Muscle layer of duodenum (tissue), 2 donors: ENCODE data around the gene FAM240A.
A peak's percentile ranks its signal among the peaks of the same experiment; 100 is the strongest.

Experiments
- H3K27ac ChIP-seq: one replicate; pipeline ENCODE4 v1.7.0; 2013; ENCODE audit warnings: mild to moderate bottlenecking, low read length
- H3K27me3 ChIP-seq: one replicate; pipeline ENCODE4 v1.7.0; 2013; ENCODE audit warnings: low read depth, mild to moderate bottlenecking, control low read depth, low read length
- H3K36me3 ChIP-seq, 2 donors: one replicate each; pipeline ENCODE4 v1.7.0; 2013; ENCODE audit warnings: low read length in 2 of 2, control low read depth in 1 of 2, mild to moderate bottlenecking in 1 of 2; ENCODE audit not compliant: insufficient read depth in 2 of 2, control insufficient read depth in 1 of 2
- H3K4me1 ChIP-seq, 2 donors: one replicate each; pipeline ENCODE4 v1.7.0; 2013; ENCODE audit warnings: low read length in 2 of 2, mild to moderate bottlenecking in 2 of 2, control low read depth in 1 of 2, moderate library complexity in 1 of 2; ENCODE audit not compliant: insufficient read depth in 2 of 2, control insufficient read depth in 1 of 2
- H3K4me3 ChIP-seq, 2 donors: one replicate each; pipeline ENCODE4 v1.7.0; 2013; ENCODE audit warnings: low read length in 2 of 2, low read depth in 1 of 2, mild to moderate bottlenecking in 1 of 2
- H3K9me3 ChIP-seq, 2 donors: one replicate each; pipeline ENCODE4 v1.7.0; 2013; ENCODE audit warnings: low read length in 2 of 2, control low read depth in 1 of 2, mild to moderate bottlenecking in 1 of 2; ENCODE audit not compliant: control insufficient read depth in 1 of 2
- donor health status: healthy.

Gene FAM240A

GRCh38 chr3:46612324-46612723 lies at the start of gene FAM240A:
TSS of gene FAM240A (plus strand) at chr3:46612525. CDS start at chr3:46612684, 159 bp downstream.
- no peaks in the 10 kb centered on the region for H3K9me3 ChIP-seq

DNA sequence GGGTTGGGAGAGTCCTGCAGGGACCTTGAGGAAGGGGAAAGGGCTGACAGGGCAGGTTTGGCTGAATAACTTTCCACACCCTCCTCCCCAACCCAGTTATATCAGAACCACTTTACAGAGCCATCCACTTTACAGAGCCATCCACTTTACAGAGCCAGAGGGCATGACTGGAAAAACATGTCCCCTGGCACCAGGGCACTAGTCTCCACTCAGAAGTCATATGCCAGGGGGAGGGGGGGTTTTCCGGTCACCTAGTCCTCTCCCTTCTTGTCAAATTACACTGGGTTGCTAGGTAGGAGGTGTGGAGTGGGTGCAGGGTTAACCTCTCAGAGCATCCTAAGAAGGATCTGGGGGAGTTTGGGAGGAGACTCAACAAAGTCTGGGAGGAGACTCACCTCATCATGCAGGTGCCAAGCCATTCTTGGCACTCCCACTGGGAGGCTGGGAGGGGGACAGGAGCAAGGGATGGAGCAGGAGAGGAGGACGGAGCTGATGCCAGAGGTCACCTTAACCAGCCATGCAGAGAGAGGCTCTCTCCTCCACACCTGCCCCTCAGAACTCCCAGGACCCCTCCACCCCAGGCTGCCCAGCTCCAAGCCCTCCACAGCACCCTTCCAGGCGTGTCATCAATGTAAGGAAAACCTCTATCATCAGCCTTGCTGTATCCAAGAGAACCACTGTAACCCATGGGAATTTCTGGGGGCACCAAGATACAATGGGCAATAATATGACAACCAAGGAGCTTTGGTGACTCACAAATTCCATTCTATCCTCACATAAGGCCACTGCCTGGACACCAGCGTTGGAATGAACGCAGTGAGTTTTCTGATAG lies 47.9 kb upstream of the FAM240A start:
- Histone ChIP-seq H3K36me3 (no peaks in the 10 kb centered on the region), H3K9me3 (peaks cover 0 to 2% of the 10 kb centered on the region in 2 donors), H3K4me1 (peaks cover 0 to 14% of the 10 kb centered on the region in 2 donors), H3K4me3 (no peak overlapping the region), H3K27ac (no peak overlapping the region), H3K27me3 (no peaks in the 10 kb centered on the region)

More at GRCh38 chr3:46612324-46612723, at the start of gene FAM240A:
- H3K4me1 ChIP-seq: no peaks in the 10 kb centered on the region
- no peak within 1 kb of the TSS for H3K4me3 ChIP-seq
- no peaks in the 10 kb centered on the region for H3K36me3 ChIP-seq
- H3K27ac ChIP-seq: no peak within 1 kb of the TSS
- H3K27me3 ChIP-seq: no peaks in the 10 kb centered on the region

- H3K36me3 ChIP-seq: no peaks in the 10 kb centered on the region
- H3K4me3 ChIP-seq: peak overlapping the region in 1 of 2 donors; percentile 82
- H3K27me3 ChIP-seq: no peaks in the 10 kb centered on the region
- peaks cover 0 to 2% of the 10 kb centered on the region in 2 donors for H3K9me3 ChIP-seq
- H3K27ac ChIP-seq: no peak overlapping the region
- peaks cover 0 to 14% of the 10 kb centered on the region in 2 donors for H3K4me1 ChIP-seq
Observed at GRCh38 chr3:46565077-46565476, 47.2 kb upstream of the FAM240A start.

- Histone ChIP-seq H3K4me1 (peaks cover 0 to 14% of the 10 kb centered on the region in 2 donors), H3K27ac (no peak overlapping the region), H3K36me3 (no peaks in the 10 kb centered on the region), H3K9me3 (peaks cover 0 to 2% of the 10 kb centered on the region in 2 donors), H3K27me3 (no peaks in the 10 kb centered on the region), H3K4me3 (peak overlapping the region; percentile 54 to 82)
Observed at GRCh38 chr3:46565607-46566039, 46.7 kb upstream of the FAM240A start.

GRCh38 chr3:46566040-46566641 lies 46.2 kb upstream of the FAM240A start, which contains the start of gene LRRC2:
TSS of gene LRRC2 (minus strand) at chr3:46566302. CDS start at chr3:46551591, 14,711 bp downstream.
- H3K36me3 ChIP-seq: no peaks in the 10 kb centered on the region
- peaks cover 0 to 2% of the 10 kb centered on the region in 2 donors for H3K9me3 ChIP-seq
- no peaks in the 10 kb centered on the region for H3K27me3 ChIP-seq
- H3K4me1 ChIP-seq: peaks cover 0 to 14% of the 10 kb centered on the region in 2 donors
- H3K27ac ChIP-seq: no peak within 1 kb of the TSS
- H3K4me3 ChIP-seq: peak within 1 kb of the TSS; percentile 54 to 82

DNA sequence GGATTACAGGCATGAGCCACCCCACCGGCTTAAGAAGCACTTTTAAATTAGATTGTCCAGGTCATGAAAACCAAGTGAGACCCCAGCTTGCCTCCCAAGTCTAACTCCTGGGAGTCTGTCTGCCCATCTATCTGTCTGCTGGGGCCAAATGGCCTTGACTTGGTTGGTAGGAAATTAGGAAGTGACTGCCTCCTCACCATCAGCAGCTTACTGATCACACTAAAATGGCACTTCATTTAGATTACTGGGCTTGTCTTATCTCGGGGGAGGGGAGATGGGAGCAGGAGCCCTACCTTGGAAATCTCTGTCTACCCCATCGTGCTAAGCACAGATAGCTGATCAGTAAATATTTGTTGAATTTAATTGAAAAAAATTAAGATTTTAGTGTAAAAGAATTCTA lies 40.6 kb upstream of the FAM240A start:
- Histone ChIP-seq H3K4me3 (no peak overlapping the region), H3K9me3 (no peaks in the 10 kb centered on the region), H3K36me3 (no peaks in the 10 kb centered on the region), H3K27ac (no peak overlapping the region), H3K27me3 (no peaks in the 10 kb centered on the region), H3K4me1 (peaks cover 0 to 1% of the 10 kb centered on the region in 2 donors)

DNA sequence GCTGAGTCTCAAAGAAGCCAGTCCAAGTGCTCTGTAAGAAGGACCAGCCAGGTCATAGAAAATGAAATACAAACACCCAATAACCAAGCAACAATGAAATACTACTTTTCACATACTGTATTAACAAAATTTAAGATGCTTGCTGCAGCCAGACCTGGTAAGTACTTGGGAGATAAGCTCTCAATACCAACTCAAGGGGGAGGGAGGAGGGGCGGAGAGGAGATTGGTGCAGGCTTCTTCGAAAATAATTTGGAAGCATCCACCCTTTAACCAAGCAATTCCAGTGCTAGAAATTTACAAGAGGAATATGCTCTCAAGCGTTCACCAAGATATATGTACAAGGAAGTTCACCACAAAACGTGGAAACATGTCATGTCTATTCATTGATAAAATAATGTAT lies 38.6 kb upstream of the FAM240A start:
- no peaks in the 10 kb centered on the region for H3K27me3 ChIP-seq
- no peak overlapping the region for H3K27ac ChIP-seq
- H3K4me1 ChIP-seq: peaks cover 0 to 5% of the 10 kb centered on the region in 2 donors
- no peak overlapping the region for H3K4me3 ChIP-seq
- H3K36me3 ChIP-seq: no peaks in the 10 kb centered on the region
- H3K9me3 ChIP-seq: no peaks in the 10 kb centered on the region

DNA sequence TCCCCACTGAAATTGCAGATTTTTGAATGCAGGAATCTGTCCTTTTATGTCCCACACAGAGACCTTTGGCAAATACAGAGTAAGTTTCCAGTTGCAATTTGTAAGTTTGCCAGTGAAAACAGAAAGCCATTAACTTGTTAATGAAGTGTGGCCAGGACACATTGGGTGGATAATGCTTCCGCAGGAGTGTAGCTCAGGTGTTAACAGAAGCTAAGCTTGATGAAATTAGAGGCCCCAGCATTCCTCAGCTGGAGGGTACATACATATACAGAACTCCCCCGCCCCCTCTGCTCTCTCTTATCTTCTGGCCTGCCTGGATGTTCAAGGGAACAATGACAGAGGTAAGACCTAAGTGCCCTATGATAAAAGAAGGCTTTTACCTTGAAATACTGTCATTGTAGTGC lies 38.1 kb upstream of the FAM240A start:
- H3K4me1 ChIP-seq: peaks cover 0 to 5% of the 10 kb centered on the region in 2 donors
- H3K36me3 ChIP-seq: no peaks in the 10 kb centered on the region
- no peak overlapping the region for H3K4me3 ChIP-seq
- no peak overlapping the region for H3K27ac ChIP-seq
- H3K9me3 ChIP-seq: no peaks in the 10 kb centered on the region
- no peaks in the 10 kb centered on the region for H3K27me3 ChIP-seq

- Histone ChIP-seq H3K27me3 (no peaks in the 10 kb centered on the region), H3K9me3 (no peaks in the 10 kb centered on the region), H3K4me3 (no peak overlapping the region), H3K36me3 (no peaks in the 10 kb centered on the region), H3K4me1 (peaks cover 0 to 5% of the 10 kb centered on the region in 2 donors), H3K27ac (no peak overlapping the region)
Observed at GRCh38 chr3:46574881-46575576, 37.3 kb upstream of the FAM240A start.

DNA sequence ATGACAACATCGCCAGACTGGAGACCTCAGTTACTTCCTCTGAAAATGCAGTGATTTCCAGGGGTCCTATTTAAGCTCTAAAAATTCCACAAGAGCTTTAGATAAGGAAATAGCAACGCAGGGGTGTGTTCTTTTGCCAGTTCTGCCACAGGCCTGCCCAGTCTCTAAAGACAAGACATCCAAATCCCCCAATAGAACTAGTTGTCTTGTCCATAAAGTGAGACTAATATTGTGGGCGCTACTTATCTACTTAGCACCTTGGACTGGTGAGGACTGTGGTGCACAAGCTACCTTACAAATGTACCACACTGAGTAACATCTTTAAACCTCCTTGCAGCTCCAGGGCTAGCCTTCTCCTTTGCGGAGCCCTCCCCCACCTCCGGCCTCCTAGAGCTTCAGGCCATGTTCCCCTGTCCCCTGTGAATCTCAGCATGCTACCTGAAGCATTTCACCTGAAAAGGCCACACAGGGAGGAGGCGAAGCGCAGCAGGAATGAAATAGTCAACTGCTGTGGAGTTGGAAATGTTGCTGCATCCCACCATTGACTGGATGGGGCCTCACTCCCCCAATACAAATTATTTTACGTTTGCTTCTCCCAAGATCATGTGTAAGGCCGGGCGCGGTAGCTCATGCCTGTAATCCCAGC lies 36.6 kb upstream of the FAM240A start:
- Histone ChIP-seq H3K27ac (no peak overlapping the region), H3K4me1 (peaks cover 0 to 5% of the 10 kb centered on the region in 2 donors), H3K9me3 (no peaks in the 10 kb centered on the region), H3K27me3 (no peaks in the 10 kb centered on the region), H3K36me3 (no peaks in the 10 kb centered on the region), H3K4me3 (no peak overlapping the region)

DNA sequence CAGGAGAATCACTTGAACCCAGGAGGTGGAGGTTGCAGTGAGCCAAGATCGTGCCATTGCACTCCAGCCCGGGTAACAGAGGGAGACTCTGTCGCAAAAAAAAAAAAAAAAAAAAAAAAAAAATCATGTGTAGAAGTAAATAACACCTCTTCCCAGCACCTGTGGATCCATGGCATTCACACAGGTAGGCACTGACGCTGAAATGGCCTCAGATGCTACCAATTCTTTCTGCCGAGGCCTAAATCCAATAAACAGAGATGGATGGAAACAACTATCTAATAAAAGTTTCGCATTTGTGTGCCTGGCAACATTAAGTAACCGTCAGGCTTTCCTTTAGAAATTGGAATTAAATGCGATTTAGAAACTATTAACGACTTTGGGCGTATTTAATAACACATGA lies 35.9 kb upstream of the FAM240A start:
- Histone ChIP-seq H3K4me1 (peaks cover 0 to 5% of the 10 kb centered on the region in 2 donors), H3K4me3 (no peak overlapping the region), H3K9me3 (no peaks in the 10 kb centered on the region), H3K36me3 (no peaks in the 10 kb centered on the region), H3K27ac (no peak overlapping the region), H3K27me3 (no peaks in the 10 kb centered on the region)
